Activated CD4-positive, CD25-positive, alpha-beta regulatory T cell treated with anti-CD3 and anti-CD28 coated beads, Interleukin-2, amount 50 U/mL, for 72 hours (primary cell): ENCODE data around the gene SMIM44.

Source experiments
- DNase-seq: peaks from one replicate; pipeline ENCODE4 v3.0.0; 2021

The SMIM44 gene

DNA sequence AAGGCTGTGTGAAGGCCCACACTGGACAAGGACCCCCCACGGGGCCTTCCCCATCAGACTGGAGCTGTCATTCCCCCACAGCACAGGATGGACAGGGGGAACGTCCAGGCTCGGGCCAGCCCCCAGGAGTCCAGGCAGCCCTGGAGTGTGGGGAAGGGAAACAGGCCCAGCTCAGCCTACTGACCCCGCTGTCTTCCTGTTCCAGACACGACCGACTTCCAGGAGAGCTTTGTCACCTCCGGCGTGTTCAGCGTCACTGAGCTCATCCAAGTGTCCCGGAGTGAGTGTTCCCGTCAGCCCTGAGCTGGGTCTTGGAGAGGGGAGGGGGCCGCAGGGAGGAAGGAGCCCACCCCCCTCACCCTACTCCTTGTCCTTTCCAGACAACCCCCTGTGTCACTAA lies 49.9 kb downstream of the SMIM44 start:
- DNase-seq = no peak
